HEK293T (cell line): Measurements from ENCODE around the gene ARHGAP26.

Source experiments
- ARNT ChIP-seq: fragments of 450-650 bp; IDR thresholded peaks from 2 replicates; pipeline ENCODE4 v1.6.1; 2017; ENCODE audit warnings: mild to moderate bottlenecking
- BHLHE40 ChIP-seq: fragments of 450-650 bp; IDR thresholded peaks from 2 replicates; pipeline ENCODE4 v1.6.1; 2016; ENCODE audit warnings: mild to moderate bottlenecking, moderate library complexity, borderline replicate concordance
- CTBP1 ChIP-seq: fragments of 450-650 bp; IDR thresholded peaks from 2 replicates; pipeline ENCODE4 v1.6.1; 2016; ENCODE audit warnings: borderline replicate concordance
- ELF4 ChIP-seq: fragments of 450-650 bp; IDR thresholded peaks from 2 replicates; pipeline ENCODE4 v1.6.1; 2017; ENCODE audit warnings: antibody characterized with exemption
- FOXM1 ChIP-seq: fragments of 450-650 bp; IDR thresholded peaks from 2 replicates; pipeline ENCODE4 v1.6.1; 2017; ENCODE audit warnings: mild to moderate bottlenecking, borderline replicate concordance
- HDGF ChIP-seq: fragments of 450-650 bp; IDR thresholded peaks from 2 replicates; pipeline ENCODE4 v1.6.1; 2017; ENCODE audit warnings: antibody characterized with exemption, borderline replicate concordance
- L3MBTL2 ChIP-seq: fragments of 450-650 bp; conservative IDR thresholded peaks from 2 replicates; pipeline ENCODE4 v1.6.1; 2016; ENCODE audit warnings: mild to moderate bottlenecking
- PKNOX1 ChIP-seq: fragments of 450-650 bp; IDR thresholded peaks from 2 replicates; pipeline ENCODE4 v1.6.1; 2016
- SP1 ChIP-seq: fragments of 450-650 bp; IDR thresholded peaks from 2 replicates; pipeline ENCODE4 v1.6.1; 2017
- SUZ12 ChIP-seq: fragments of 450-650 bp; IDR thresholded peaks from 2 replicates; pipeline ENCODE4 v1.6.1; 2016; ENCODE audit warnings: mild to moderate bottlenecking
- TARDBP ChIP-seq: fragments of 450-650 bp; IDR thresholded peaks from 2 replicates; pipeline ENCODE4 v1.6.1; 2016
- ZNF384 ChIP-seq: fragments of 450-650 bp; IDR thresholded peaks from 2 replicates; pipeline ENCODE4 v1.6.1; 2016

- TF ChIP-seq PKNOX1 = no peak
- no peak for TF ChIP-seq ARNT
- no peak for TF ChIP-seq CTBP1
- TF ChIP-seq ELF4 = no peak
- no peak for TF ChIP-seq ZNF384
- TF ChIP-seq HDGF = no peak
- no peak for TF ChIP-seq SUZ12
- TF ChIP-seq FOXM1 = no peak
- TF ChIP-seq BHLHE40 = no peak
- no peak for TF ChIP-seq SP1
- TF ChIP-seq TARDBP = no peak
- TF ChIP-seq L3MBTL2 = no peak
Measured at GRCh38 chr5:143149759-143150158, 379.6 kb downstream of the ARHGAP26 start.
